Measurements from ENCODE around the gene IMP3.

- TF ChIP-seq CTCF (conservative IDR thresholded peaks at IDR 0.05; ENCODE audit: low read depth, low read length) (no peak), EZH2 (IDR thresholded peaks at IDR 0.05; ENCODE audit: borderline replicate concordance, low read depth, low read length, poor library complexity, severe bottlenecking) (no peak)
Measured at GRCh38 chr15:75646944-75647364, 6.9 kb upstream of the IMP3 start.
